Measurements from ENCODE around the gene SAMM50.

The SAMM50 gene

GRCh38 chr22:44002997-44003396 lies 47.8 kb downstream of the SAMM50 start:
- no peak for DNase-seq (ENCODE audit: low spot score)
- in situ Hi-C loops (cut with MboI; ENCODE audit: low sequenced_read_pairs, unreplicated experiment), result no loop called here
- TF ChIP-seq CTCF (IDR thresholded peaks at IDR 0.05; ENCODE audit: borderline replicate concordance, control extremely low read depth, extremely low read depth, insufficient read depth, missing control alignments), result no peak

- DNase-seq (ENCODE audit: low spot score), result no peak
- in situ Hi-C loops (cut with MboI; ENCODE audit: low sequenced_read_pairs, unreplicated experiment), result no loop called here
- TF ChIP-seq CTCF (IDR thresholded peaks at IDR 0.05; ENCODE audit: borderline replicate concordance, control extremely low read depth, extremely low read depth, insufficient read depth, missing control alignments), result no peak
Observed at GRCh38 chr22:44003405-44004103, 48.3 kb downstream of the SAMM50 start.

- no peak for DNase-seq (ENCODE audit: low spot score)
- TF ChIP-seq CTCF (IDR thresholded peaks at IDR 0.05; ENCODE audit: borderline replicate concordance, control extremely low read depth, extremely low read depth, insufficient read depth, missing control alignments), result no peak
- in situ Hi-C loops (cut with MboI; ENCODE audit: low sequenced_read_pairs, unreplicated experiment), result no loop called here
Observed at GRCh38 chr22:44004104-44004460, 48.8 kb downstream of the SAMM50 start.

- TF ChIP-seq CTCF (IDR thresholded peaks at IDR 0.05; ENCODE audit: borderline replicate concordance, control extremely low read depth, extremely low read depth, insufficient read depth, missing control alignments), result no peak
- in situ Hi-C loops (cut with MboI; ENCODE audit: low sequenced_read_pairs, unreplicated experiment), result no loop called here
- DNase-seq (ENCODE audit: low spot score), result no peak
Observed at GRCh38 chr22:44005524-44005923, 50.3 kb downstream of the SAMM50 start.

GRCh38 chr22:44012162-44012561 lies 56.9 kb downstream of the SAMM50 start:
- DNase-seq (ENCODE audit: low spot score), result no peak
- in situ Hi-C loops (cut with MboI; ENCODE audit: low sequenced_read_pairs, unreplicated experiment), result no loop called here
- no peak for TF ChIP-seq CTCF (IDR thresholded peaks at IDR 0.05; ENCODE audit: borderline replicate concordance, control extremely low read depth, extremely low read depth, insufficient read depth, missing control alignments)

- in situ Hi-C loops (cut with MboI; ENCODE audit: low sequenced_read_pairs, unreplicated experiment), result no loop called here
- DNase-seq (ENCODE audit: low spot score), result no peak
- TF ChIP-seq CTCF (IDR thresholded peaks at IDR 0.05; ENCODE audit: borderline replicate concordance, control extremely low read depth, extremely low read depth, insufficient read depth, missing control alignments), result no peak
Observed at GRCh38 chr22:44012591-44012990, 57.3 kb downstream of the SAMM50 start.

Data from GM13976 (cell line).